GM19099 (cell line): Measurements from ENCODE around the gene GBP3.

Experiments used
- POLR2A ChIP-seq: IDR thresholded peaks from 3 replicates; pipeline ENCODE4 v1.6.1; 2011; ENCODE audit warnings: low read depth; ENCODE audit not compliant: insufficient read length; ENCODE audit errors: extremely low read depth

GBP3 gene

GRCh38 chr1:89042491-89042890, 19.8 kb upstream of the GBP3 start:
- no peak for TF ChIP-seq POLR2A

- no peak for TF ChIP-seq POLR2A
These were observed 19.1 kb upstream of the GBP3 start for GRCh38 chr1:89041721-89042120.

- no peak for TF ChIP-seq POLR2A
These were observed 18.5 kb upstream of the GBP3 start for GRCh38 chr1:89041119-89041641.

- no peak for TF ChIP-seq POLR2A
These were observed 17.6 kb upstream of the GBP3 start for GRCh38 chr1:89040315-89040626.

- no peak for TF ChIP-seq POLR2A
These were observed 14.5 kb upstream of the GBP3 start for GRCh38 chr1:89037186-89037585.

- TF ChIP-seq POLR2A: no peak
These were observed 12.4 kb upstream of the GBP3 start for GRCh38 chr1:89035080-89035479.

GRCh38 chr1:89025928-89026327, 3.3 kb upstream of the GBP3 start:
- TF ChIP-seq POLR2A: no peak

- TF ChIP-seq POLR2A: no peak
These were observed 360 bp upstream of the GBP3 start for GRCh38 chr1:89023026-89023425.

GRCh38 chr1:89008511-89008910, 14.2 kb downstream of the GBP3 start:
- no peak for TF ChIP-seq POLR2A

GRCh38 chr1:89005286-89006151, 17.1 kb downstream of the GBP3 start:
- TF ChIP-seq POLR2A: no peak

GRCh38 chr1:89001510-89001909, 21.2 kb downstream of the GBP3 start:
- TF ChIP-seq POLR2A: no peak

- TF ChIP-seq POLR2A: no peak
These were observed 23.9 kb downstream of the GBP3 start for GRCh38 chr1:88998716-88999115.

GRCh38 chr1:88990426-88990825, 32.2 kb downstream of the GBP3 start:
- no peak for TF ChIP-seq POLR2A

GRCh38 chr1:88985692-88986091, 37.0 kb downstream of the GBP3 start:
- TF ChIP-seq POLR2A: no peak

- no peak for TF ChIP-seq POLR2A
These were observed 37.6 kb downstream of the GBP3 start for GRCh38 chr1:88985032-88985431.

- no peak for TF ChIP-seq POLR2A
These were observed 38.1 kb downstream of the GBP3 start for GRCh38 chr1:88984569-88984968.
